Activated CD4-positive, CD25-positive, alpha-beta regulatory T cell (primary cell): Measurements from ENCODE around the gene CFAP300.
A peak's percentile ranks its signal among the peaks of the same experiment; 100 is the strongest.

Experiments used
- DNase-seq, 4 experiments: peaks; one replicate each; lab custom pipeline; 2025; lab: John Stamatoyannopoulos, UW

CFAP300 gene

GRCh38 chr11:102073253-102073652 is 26.0 kb downstream of the CFAP300 start:
- no peak for DNase-seq

- no peak for DNase-seq
Measured at GRCh38 chr11:102079625-102080024, 32.4 kb downstream of the CFAP300 start.

GRCh38 chr11:102081313-102081712 is 34.1 kb downstream of the CFAP300 start:
- DNase-seq = no peak

GRCh38 chr11:102085864-102086551 is 38.8 kb downstream of the CFAP300 start:
- DNase-seq = no peak

- DNase-seq = no peak
Measured at GRCh38 chr11:102097186-102097585, 49.9 kb downstream of the CFAP300 start.

GRCh38 chr11:102099755-102100154 is 52.5 kb downstream of the CFAP300 start:
- no peak for DNase-seq

GRCh38 chr11:102108734-102109440 is 61.6 kb downstream of the CFAP300 start:
- no peak for DNase-seq

- DNase-seq = peak; percentile 23 to 35 (median 30)
Measured at GRCh38 chr11:102109896-102110760, 62.9 kb downstream of the CFAP300 start, which contains the start of gene YAP1. Gene YAP1, plus strand, starts transcription at chr11:102110447. Its CDS starts 402 bp downstream, at chr11:102110849.

- DNase-seq = no peak
Measured at GRCh38 chr11:102110761-102111010, 63.4 kb downstream of the CFAP300 start.

GRCh38 chr11:102111011-102111786 is 64.0 kb downstream of the CFAP300 start:
- DNase-seq = peak in 1 of 4 experiments; percentile 3

GRCh38 chr11:102111787-102112508 is 64.7 kb downstream of the CFAP300 start:
- DNase-seq = no peak

GRCh38 chr11:102112509-102112821 is 65.2 kb downstream of the CFAP300 start:
- DNase-seq = no peak

- no peak for DNase-seq
Measured at GRCh38 chr11:102114032-102114431, 66.8 kb downstream of the CFAP300 start.

GRCh38 chr11:102115557-102115956 is 68.3 kb downstream of the CFAP300 start:
- no peak for DNase-seq

- DNase-seq = no peak
Measured at GRCh38 chr11:102116453-102117205, 69.4 kb downstream of the CFAP300 start.

- DNase-seq = no peak
Measured at GRCh38 chr11:102117472-102118113, 70.4 kb downstream of the CFAP300 start.

- no peak for DNase-seq
Measured at GRCh38 chr11:102118937-102119336, 71.7 kb downstream of the CFAP300 start.

- no peak for DNase-seq
Measured at GRCh38 chr11:102119997-102120396, 72.8 kb downstream of the CFAP300 start.

GRCh38 chr11:102120437-102120973 is 73.3 kb downstream of the CFAP300 start:
- no peak for DNase-seq

GRCh38 chr11:102121329-102121728 is 74.1 kb downstream of the CFAP300 start:
- DNase-seq = no peak
